Suprapubic skin (tissue), 4 donors: Measurements from ENCODE around the gene CHAT.

Experiments
- CTCF ChIP-seq, 2 donors: fragments of 200-600 bp in 1 of 2; fragments of 450-650 bp in 1 of 2; sonication (generic) in 1 of 2; IDR thresholded peaks; one replicate each; pipeline ENCODE4 v1.5.1; 2016 to 2019; ENCODE audit warnings: antibody characterized with exemption in 2 of 2, mild to moderate bottlenecking in 1 of 2, moderate library complexity in 1 of 2
- EP300 ChIP-seq: sonication (generic); formaldehyde crosslinking; IDR thresholded peaks from one replicate; pipeline ENCODE4 v1.6.1; 2017; ENCODE audit warnings: antibody characterized with exemption
- POLR2A ChIP-seq, 2 donors: fragments of 450-650 bp; IDR thresholded peaks; one replicate each; pipeline ENCODE4 v1.6.1; 2017; ENCODE audit warnings: antibody characterized with exemption in 2 of 2, mild to moderate bottlenecking in 2 of 2, moderate library complexity in 2 of 2
- POLR2AphosphoS5 ChIP-seq, 3 donors: sonication (generic); formaldehyde crosslinking; IDR thresholded peaks; one replicate each; pipeline ENCODE4 v1.6.1; 2017; ENCODE audit warnings: antibody characterized with exemption in 3 of 3

GRCh38 chr10:49662169-49662830 is 48.5 kb downstream of the CHAT start:
- TF ChIP-seq CTCF (IDR thresholded peaks at IDR 0.05): no peak
- TF ChIP-seq POLR2A (IDR thresholded peaks at IDR 0.05): no peak
- no peak for TF ChIP-seq POLR2AphosphoS5 (IDR thresholded peaks at IDR 0.05)
- TF ChIP-seq EP300: no peak
